ENCODE measurements around the gene DNM3.

Gene DNM3

DNA sequence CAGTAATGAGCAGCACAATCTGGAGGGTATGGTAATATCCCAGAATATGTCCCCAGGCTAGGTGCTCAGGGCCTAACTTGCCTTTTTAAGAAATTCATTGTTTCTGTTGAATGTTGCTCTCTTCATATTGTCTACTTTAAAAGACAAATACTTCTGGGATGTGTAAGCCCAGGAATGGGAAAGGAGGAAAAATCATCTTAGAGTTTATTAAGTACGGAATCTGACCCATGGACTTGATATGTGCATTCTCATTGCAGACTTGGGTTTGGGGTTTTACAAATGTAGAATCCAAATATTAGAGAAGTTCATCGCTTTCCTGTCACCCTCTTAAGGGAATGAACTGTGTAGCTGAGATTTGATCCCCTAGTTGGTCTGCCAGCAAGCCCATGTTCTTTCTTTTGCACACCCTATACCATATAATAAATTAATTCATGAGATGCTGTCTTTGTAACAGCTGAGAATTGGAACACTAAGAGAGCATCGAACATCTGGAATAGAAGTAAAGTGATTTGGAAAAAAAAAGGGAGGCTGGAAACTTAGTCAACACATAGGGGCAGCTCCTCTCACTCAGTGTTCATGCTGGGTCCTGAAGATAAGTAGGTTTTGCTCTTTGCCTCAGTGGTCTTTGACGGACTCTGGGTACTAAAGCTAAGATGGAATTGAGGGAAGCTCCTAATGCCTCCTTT is 343.4 kb downstream of the DNM3 start:
- Histone ChIP-seq H3K27me3 (ENCODE audit: control insufficient read depth, insufficient read depth, low read length) (no peaks in the 10 kb centered on the region), H3K9me3 (ENCODE audit: control insufficient read depth, low read length) (no peaks in the 10 kb centered on the region), H3K4me3 (ENCODE audit: low read length) (no peak overlapping the region)

DNA sequence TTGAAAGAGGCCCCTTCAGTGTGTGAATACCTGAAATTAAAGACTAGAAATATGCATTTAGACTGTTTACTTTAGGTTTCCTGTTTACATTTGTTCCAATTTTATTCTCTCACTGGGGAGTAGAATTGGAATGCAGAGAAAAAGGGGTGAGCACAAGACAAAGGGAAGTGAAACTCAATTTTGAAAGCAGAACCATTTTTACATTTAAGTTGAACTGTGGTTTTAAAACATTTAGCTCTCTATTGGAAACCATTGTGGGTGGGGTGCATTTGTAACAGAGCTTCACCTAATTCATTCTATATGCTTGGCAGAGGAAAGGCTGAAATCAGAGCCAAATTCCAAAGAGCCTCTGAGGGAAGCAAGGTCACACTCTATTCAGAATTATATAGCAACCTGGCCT is 343.9 kb downstream of the DNM3 start:
- H3K9ac ChIP-seq (ENCODE audit: low read length): no peak overlapping the region
- no peak overlapping the region for H3K4me3 ChIP-seq (ENCODE audit: low read length)
- H3K36me3 ChIP-seq (ENCODE audit: control insufficient read depth, insufficient read depth, low read length): no peaks in the 10 kb centered on the region
- H3K9me3 ChIP-seq (ENCODE audit: control insufficient read depth, low read length): no peaks in the 10 kb centered on the region
- peaks cover 31% of the 10 kb centered on the region for H3K4me1 ChIP-seq (ENCODE audit: control insufficient read depth, insufficient read depth, low read length)
- H3K27me3 ChIP-seq (ENCODE audit: control insufficient read depth, insufficient read depth, low read length): no peaks in the 10 kb centered on the region

More for the DNA sequence above, 343.4 kb downstream of the DNM3 start:
- Histone ChIP-seq H3K4me1 (ENCODE audit: control insufficient read depth, insufficient read depth, low read length) (peaks cover 36% of the 10 kb centered on the region), H3K36me3 (ENCODE audit: control insufficient read depth, insufficient read depth, low read length) (no peaks in the 10 kb centered on the region), H3K9ac (ENCODE audit: low read length) (no peak overlapping the region)

DNA sequence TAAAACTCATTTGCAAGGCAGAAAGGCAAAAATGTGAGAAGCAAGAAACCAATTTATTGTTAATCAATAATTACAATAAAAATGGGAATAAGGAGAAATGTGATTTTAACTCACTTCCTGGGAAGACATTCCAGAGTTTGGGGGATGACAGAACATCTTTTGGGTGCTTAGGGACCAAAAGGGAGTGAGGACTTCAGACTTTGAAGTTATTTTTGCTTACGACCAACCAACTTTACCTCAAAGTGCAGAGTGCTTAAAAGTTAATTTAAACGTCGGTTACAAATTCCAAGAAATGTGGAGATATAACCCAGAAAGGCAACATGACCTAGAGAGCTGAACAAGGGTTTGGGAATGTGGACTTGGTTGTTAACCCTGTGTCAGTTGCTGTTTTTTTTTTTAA is 344.7 kb downstream of the DNM3 start:
- no peak overlapping the region for H3K4me3 ChIP-seq (ENCODE audit: low read length)
- H3K9ac ChIP-seq (ENCODE audit: low read length): no peak overlapping the region
- no peaks in the 10 kb centered on the region for H3K36me3 ChIP-seq (ENCODE audit: control insufficient read depth, insufficient read depth, low read length)
- no peaks in the 10 kb centered on the region for H3K9me3 ChIP-seq (ENCODE audit: control insufficient read depth, low read length)
- peaks cover 23% of the 10 kb centered on the region for H3K4me1 ChIP-seq (ENCODE audit: control insufficient read depth, insufficient read depth, low read length)
- no peaks in the 10 kb centered on the region for H3K27me3 ChIP-seq (ENCODE audit: control insufficient read depth, insufficient read depth, low read length)

DNA sequence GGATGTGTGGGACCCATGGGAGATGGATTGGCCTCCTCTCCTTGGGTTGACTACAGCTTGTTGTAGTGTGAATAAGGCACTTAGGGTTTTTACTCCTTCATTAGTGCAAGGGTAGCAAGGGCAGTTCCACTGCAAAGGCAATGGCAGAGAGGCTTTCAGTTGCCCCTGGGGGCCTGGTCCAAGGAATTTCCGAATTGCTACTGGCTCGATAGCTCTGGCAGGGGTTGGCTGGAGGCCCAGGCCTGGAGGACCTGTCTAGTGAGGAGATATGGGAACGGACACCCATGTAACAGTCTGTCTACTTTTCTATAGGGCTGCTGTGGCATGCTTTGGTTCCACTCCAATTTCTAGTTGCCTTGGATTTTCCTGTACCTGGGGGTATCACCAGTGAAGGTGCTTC is 360.3 kb downstream of the DNM3 start:
- Histone ChIP-seq H3K27me3 (ENCODE audit: control insufficient read depth, insufficient read depth, low read length) (no peaks in the 10 kb centered on the region), H3K4me1 (ENCODE audit: control insufficient read depth, insufficient read depth, low read length) (no peaks in the 10 kb centered on the region), H3K36me3 (ENCODE audit: control insufficient read depth, insufficient read depth, low read length) (no peaks in the 10 kb centered on the region), H3K9me3 (ENCODE audit: control insufficient read depth, low read length) (peaks cover 4% of the 10 kb centered on the region), H3K4me3 (ENCODE audit: low read length) (no peak overlapping the region), H3K9ac (ENCODE audit: low read length) (no peak overlapping the region)

DNA sequence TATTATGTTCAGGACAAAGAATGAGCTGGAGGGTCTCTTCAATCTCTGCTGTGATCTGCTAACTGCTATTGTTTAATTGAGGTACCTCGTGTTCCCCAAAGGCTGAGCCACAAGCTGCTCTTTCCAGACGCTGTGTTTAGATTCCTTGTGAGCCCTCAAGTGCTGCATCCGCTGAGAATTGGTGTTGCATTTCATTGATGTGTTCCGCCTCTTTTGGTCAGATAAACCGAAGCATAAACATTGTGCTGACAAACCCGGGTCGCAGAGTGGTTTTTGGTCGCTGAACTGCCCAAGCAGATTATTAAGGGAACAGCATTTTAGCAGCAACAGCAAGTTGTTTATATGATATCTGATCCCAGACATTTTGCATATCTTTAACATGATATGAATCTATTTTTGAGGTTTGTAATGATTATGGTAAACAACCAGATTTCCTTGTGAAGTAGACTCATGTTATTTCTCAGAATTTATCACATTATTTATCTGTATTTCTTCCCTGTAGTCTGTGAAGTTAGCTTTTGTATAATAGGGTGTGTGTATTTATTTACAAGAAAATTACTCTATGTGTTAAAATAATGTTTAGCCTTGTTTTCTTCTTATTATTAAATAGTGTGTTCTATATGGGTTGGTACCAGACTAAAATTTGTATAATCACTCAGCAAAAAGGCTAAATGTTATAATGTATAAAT is 362.0 kb downstream of the DNM3 start:
- no peaks in the 10 kb centered on the region for H3K4me1 ChIP-seq (ENCODE audit: control insufficient read depth, insufficient read depth, low read length)
- H3K9ac ChIP-seq (ENCODE audit: low read length): no peak overlapping the region
- H3K4me3 ChIP-seq (ENCODE audit: low read length): no peak overlapping the region

DNA sequence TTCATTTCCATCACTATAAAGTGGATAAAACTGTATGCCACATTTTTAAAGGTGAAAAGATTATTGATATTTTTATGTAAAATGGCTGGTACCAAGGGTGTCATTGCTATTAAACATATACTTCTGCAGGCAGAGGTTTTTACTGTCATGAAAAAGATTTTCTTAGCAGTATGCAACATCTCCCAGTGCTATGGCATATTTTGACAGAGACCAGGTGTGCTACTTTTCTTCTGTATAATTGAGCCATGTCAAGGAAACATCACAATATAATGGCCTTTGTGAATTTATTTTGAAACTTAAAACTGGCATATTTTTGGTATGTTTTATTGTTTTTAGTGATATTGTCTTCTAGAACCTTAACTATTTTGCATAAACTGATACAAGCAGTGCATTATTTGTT is 362.6 kb downstream of the DNM3 start:
- H3K36me3 ChIP-seq (ENCODE audit: control insufficient read depth, insufficient read depth, low read length): no peaks in the 10 kb centered on the region
- no peak overlapping the region for H3K4me3 ChIP-seq (ENCODE audit: low read length)
- H3K4me1 ChIP-seq (ENCODE audit: control insufficient read depth, insufficient read depth, low read length): no peaks in the 10 kb centered on the region
- no peaks in the 10 kb centered on the region for H3K9me3 ChIP-seq (ENCODE audit: control insufficient read depth, low read length)
- H3K9ac ChIP-seq (ENCODE audit: low read length): no peak overlapping the region
- H3K27me3 ChIP-seq (ENCODE audit: control insufficient read depth, insufficient read depth, low read length): no peaks in the 10 kb centered on the region

More for the DNA sequence above, 362.0 kb downstream of the DNM3 start:
- no peaks in the 10 kb centered on the region for H3K36me3 ChIP-seq (ENCODE audit: control insufficient read depth, insufficient read depth, low read length)
- no peaks in the 10 kb centered on the region for H3K27me3 ChIP-seq (ENCODE audit: control insufficient read depth, insufficient read depth, low read length)
- H3K9me3 ChIP-seq (ENCODE audit: control insufficient read depth, low read length): peaks cover 4% of the 10 kb centered on the region

DNA sequence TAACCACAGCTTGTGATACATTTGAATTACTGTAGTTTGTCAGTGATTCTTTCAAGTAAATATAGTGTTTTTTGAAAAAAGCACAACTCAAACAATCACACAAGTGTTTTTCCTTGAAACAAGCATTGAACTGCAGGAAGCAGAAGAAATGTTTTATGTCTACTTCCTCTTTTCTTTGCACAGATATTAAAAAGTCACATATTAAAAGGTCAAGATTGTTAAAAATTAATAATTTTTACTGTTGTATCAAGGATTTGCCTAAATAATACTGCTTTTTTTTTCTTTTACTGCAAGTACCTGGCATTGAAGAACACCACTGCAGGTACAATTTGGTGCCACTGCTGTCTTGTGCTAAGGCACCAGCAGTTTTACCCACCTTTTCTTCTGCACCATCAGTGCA is 365.0 kb downstream of the DNM3 start:
- Histone ChIP-seq H3K4me1 (ENCODE audit: control insufficient read depth, insufficient read depth, low read length) (no peaks in the 10 kb centered on the region), H3K27me3 (ENCODE audit: control insufficient read depth, insufficient read depth, low read length) (no peaks in the 10 kb centered on the region), H3K36me3 (ENCODE audit: control insufficient read depth, insufficient read depth, low read length) (no peaks in the 10 kb centered on the region), H3K9ac (ENCODE audit: low read length) (no peak overlapping the region), H3K9me3 (ENCODE audit: control insufficient read depth, low read length) (no peaks in the 10 kb centered on the region), H3K4me3 (ENCODE audit: low read length) (no peak overlapping the region)

DNA sequence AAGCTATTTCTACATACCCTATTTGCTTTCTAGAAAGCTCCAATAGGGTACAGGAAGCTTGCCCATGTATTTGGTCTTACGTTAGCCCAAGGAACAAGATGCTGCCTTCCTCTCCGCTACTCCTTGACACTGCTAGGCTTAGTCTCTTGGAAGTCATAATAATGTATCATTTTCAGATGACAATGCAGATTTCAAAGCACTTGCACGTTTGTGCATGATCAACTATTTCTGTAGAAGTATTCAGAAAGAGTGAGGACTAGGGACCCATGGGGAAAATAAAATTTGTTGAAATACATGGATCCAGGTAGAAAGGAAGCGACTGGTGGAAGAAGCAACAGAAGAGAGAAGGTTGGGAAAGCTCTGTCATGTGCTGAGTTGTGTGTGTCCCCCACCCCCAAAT is 367.3 kb downstream of the DNM3 start:
- no peaks in the 10 kb centered on the region for H3K27me3 ChIP-seq (ENCODE audit: control insufficient read depth, insufficient read depth, low read length)
- no peaks in the 10 kb centered on the region for H3K9me3 ChIP-seq (ENCODE audit: control insufficient read depth, low read length)
- H3K4me1 ChIP-seq (ENCODE audit: control insufficient read depth, insufficient read depth, low read length): no peaks in the 10 kb centered on the region
- H3K4me3 ChIP-seq (ENCODE audit: low read length): no peak overlapping the region
- no peak overlapping the region for H3K9ac ChIP-seq (ENCODE audit: low read length)
- H3K36me3 ChIP-seq (ENCODE audit: control insufficient read depth, insufficient read depth, low read length): no peaks in the 10 kb centered on the region

DNA sequence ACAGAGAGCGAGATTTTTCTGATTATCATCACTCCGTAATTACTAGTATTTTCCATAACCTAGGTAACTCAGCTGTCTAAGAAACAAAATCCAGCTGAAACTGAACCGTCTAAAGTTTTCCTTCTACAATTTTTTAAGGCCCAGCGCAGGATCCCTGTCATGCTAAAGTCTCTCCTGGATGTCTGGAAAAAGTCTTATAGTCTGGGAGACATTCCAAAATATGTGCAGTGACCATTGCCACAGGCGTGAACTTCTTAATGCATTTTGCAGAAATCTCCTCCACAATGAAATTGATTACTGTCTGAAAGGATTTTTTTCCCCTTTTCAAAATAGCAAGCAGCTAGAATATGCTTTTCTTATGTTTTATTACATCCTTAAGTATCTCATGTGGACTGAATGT is 369.9 kb downstream of the DNM3 start:
- no peaks in the 10 kb centered on the region for H3K36me3 ChIP-seq (ENCODE audit: control insufficient read depth, insufficient read depth, low read length)
- no peaks in the 10 kb centered on the region for H3K4me1 ChIP-seq (ENCODE audit: control insufficient read depth, insufficient read depth, low read length)
- H3K27me3 ChIP-seq (ENCODE audit: control insufficient read depth, insufficient read depth, low read length): no peaks in the 10 kb centered on the region
- H3K4me3 ChIP-seq (ENCODE audit: low read length): no peak overlapping the region
- no peaks in the 10 kb centered on the region for H3K9me3 ChIP-seq (ENCODE audit: control insufficient read depth, low read length)
- H3K9ac ChIP-seq (ENCODE audit: low read length): no peak overlapping the region

DNA sequence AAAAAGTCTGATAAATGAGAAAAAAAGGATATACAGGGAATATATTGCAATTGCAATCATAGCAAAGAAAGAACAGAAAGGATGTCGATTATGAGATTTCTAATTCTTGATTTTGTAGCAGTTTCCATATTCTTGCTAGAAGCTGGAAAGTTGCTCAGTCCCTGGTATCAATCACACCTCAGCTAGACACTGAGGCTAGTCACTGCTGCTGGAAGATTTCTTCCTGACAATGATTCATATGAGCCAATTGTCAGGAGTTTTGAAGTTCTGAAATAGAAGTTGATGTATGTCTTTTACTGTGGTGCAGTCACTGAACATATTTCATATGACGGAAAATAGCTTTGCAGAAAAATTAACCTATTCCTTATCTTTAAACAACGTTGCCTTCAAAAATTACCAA is 370.8 kb downstream of the DNM3 start:
- Histone ChIP-seq H3K4me1 (ENCODE audit: control insufficient read depth, insufficient read depth, low read length) (no peaks in the 10 kb centered on the region), H3K9ac (ENCODE audit: low read length) (no peak overlapping the region), H3K36me3 (ENCODE audit: control insufficient read depth, insufficient read depth, low read length) (no peaks in the 10 kb centered on the region), H3K27me3 (ENCODE audit: control insufficient read depth, insufficient read depth, low read length) (no peaks in the 10 kb centered on the region), H3K9me3 (ENCODE audit: control insufficient read depth, low read length) (no peaks in the 10 kb centered on the region), H3K4me3 (ENCODE audit: low read length) (no peak overlapping the region)

DNA sequence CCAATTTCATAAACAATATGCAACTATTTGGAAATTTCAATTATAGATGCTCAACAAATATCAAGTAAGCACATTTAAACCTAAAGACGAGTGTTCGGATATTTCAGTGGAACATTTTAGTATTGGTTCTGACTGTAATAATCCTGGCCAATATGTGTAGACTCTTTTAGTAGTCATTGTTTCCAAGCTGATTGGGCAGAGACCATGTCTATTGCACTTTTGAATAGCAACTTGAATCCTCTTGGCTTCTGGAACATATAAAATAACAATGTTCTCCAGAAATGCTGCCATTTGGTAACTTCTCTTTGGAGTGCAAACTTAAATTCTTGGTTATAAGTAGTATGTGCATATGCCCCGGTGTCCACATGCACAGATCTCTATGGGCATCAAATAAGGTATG is 373.7 kb downstream of the DNM3 start:
- Histone ChIP-seq H3K36me3 (ENCODE audit: control insufficient read depth, insufficient read depth, low read length) (no peaks in the 10 kb centered on the region), H3K27me3 (ENCODE audit: control insufficient read depth, insufficient read depth, low read length) (no peaks in the 10 kb centered on the region), H3K4me1 (ENCODE audit: control insufficient read depth, insufficient read depth, low read length) (no peaks in the 10 kb centered on the region), H3K4me3 (ENCODE audit: low read length) (no peak overlapping the region), H3K9me3 (ENCODE audit: control insufficient read depth, low read length) (no peaks in the 10 kb centered on the region), H3K9ac (ENCODE audit: low read length) (no peak overlapping the region)

DNA sequence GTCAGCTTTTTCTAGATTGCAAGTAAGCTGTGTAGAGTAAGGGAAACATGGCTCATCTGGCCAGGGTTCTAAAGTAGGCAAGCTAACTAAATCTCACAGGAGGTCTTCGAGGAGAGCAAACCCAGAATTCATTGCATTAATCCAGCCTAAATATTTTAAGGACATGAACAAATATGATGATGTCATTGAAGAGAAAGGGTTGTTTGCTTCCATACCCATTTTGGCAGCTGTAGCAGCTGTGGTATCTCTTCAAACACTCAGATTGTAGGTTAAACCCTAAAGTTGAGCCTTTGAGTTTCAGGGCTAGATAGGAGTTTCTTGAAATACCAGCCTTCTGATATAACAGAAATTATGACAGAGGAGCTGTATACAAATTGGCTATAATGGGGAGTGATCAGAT is 378.7 kb downstream of the DNM3 start:
- no peak overlapping the region for H3K4me3 ChIP-seq (ENCODE audit: low read length)
- no peaks in the 10 kb centered on the region for H3K27me3 ChIP-seq (ENCODE audit: control insufficient read depth, insufficient read depth, low read length)
- no peaks in the 10 kb centered on the region for H3K9me3 ChIP-seq (ENCODE audit: control insufficient read depth, low read length)
- no peaks in the 10 kb centered on the region for H3K4me1 ChIP-seq (ENCODE audit: control insufficient read depth, insufficient read depth, low read length)
- no peaks in the 10 kb centered on the region for H3K36me3 ChIP-seq (ENCODE audit: control insufficient read depth, insufficient read depth, low read length)
- no peak overlapping the region for H3K9ac ChIP-seq (ENCODE audit: low read length)

Data from mucosa of stomach (tissue), 1 donor.